GM12873 (cell line): ENCODE data around the gene BNC2.

Experiments used
- TF ChIP-seq, protein P1 (sequence below): IDR thresholded peaks from 2 replicates; pipeline ENCODE4 v1.5.1; 2012; ENCODE audit warnings: low read depth, mild to moderate bottlenecking, moderate library complexity, low read length, control low read depth; ENCODE audit not compliant: insufficient read depth; ENCODE audit errors: missing control alignments

Gene BNC2

DNA sequence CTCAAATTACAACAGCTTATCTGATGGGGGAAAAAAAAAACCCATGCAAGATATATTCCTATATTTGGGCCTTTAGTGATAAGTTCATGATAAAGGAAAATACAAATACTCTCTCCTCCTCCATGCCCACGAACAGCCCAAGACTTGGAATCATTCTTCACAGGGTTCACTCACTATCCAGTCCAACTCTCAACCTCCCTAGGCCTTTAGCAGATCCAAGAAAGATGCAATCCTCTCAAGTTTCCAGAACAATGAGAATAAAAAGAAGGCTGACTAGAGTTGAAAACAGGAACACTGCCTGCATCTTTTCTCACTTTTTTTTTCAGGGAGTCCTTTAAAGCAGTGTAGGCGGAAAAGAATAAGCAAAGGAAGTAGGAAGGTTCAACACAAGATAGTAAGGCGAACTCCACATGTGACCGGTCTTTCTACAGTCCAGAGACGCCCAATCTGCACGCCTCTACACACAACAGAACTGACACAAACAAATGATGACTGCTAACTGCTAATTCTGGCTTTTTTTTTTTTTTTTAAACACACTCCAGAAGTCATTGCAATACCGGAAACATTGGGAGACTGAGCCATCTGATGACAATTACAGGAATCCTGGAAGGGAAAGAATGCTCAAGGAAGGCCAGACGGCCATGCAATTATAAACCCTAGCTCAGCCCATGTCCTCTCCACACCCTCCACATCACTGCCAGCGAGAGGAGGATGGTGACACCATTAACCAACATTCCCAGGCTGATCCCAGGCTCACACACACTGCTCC lies 75.4 kb downstream of the BNC2 start:
- TF ChIP-seq, protein P1, sequence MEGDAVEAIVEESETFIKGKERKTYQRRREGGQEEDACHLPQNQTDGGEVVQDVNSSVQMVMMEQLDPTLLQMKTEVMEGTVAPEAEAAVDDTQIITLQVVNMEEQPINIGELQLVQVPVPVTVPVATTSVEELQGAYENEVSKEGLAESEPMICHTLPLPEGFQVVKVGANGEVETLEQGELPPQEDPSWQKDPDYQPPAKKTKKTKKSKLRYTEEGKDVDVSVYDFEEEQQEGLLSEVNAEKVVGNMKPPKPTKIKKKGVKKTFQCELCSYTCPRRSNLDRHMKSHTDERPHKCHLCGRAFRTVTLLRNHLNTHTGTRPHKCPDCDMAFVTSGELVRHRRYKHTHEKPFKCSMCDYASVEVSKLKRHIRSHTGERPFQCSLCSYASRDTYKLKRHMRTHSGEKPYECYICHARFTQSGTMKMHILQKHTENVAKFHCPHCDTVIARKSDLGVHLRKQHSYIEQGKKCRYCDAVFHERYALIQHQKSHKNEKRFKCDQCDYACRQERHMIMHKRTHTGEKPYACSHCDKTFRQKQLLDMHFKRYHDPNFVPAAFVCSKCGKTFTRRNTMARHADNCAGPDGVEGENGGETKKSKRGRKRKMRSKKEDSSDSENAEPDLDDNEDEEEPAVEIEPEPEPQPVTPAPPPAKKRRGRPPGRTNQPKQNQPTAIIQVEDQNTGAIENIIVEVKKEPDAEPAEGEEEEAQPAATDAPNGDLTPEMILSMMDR: no peak

DNA sequence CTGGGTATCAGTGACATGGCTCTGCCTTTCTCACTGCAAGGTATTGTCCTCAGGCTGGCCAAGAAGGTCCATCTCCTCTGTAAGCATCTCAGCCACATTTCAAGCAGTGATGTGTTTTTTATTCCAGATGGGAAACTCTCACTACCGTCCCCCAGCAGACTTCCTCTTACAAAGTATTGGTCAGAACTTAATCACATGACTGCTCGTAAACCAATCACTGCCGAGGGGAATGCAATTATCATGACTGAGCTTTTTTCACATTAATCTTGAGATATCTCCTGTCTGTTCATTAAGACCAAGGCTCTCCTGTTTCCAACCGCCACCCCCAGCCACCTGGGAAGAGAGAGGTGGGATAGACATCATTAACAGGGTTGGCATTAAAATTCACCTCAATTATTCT lies 76.4 kb downstream of the BNC2 start:
- TF ChIP-seq, protein P1: no peak

DNA sequence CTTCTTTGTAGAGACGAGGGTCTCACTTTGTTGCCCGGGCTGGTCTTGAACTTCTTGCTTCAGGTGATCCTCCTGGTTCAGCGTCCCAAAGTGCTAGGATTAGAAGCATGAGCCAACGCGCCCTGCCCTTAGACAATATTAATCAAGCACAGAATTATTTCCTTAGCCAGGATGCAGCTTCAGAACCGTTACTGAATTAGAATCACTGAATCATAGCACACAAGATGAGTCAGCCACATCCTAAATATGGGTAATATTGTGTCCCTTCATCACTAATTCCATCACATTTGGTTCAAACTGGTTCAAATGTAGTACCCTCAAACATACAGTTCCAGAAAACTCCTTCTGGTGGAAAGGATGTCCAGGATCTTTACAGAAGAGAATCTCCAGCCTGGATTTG lies 82.7 kb downstream of the BNC2 start:
- TF ChIP-seq, protein P1: no peak

DNA sequence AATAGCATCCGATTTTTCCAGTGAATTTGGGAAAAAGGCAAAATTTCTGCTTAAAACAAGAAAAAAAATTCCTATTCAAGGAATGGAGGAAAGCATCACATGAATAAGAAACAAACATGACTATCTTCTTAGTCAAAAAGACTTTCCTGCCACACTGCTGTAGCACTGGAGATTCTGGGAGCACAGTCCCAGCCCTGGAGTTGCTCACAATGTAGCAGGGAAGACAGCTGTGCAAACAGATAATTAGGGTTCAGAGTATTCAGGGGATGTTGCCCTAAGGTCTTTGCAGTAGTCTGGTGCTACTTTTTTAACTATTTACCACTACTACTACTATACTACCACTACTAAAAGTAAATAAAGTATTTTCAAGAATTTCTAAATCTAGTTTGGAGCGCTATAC lies 86.5 kb downstream of the BNC2 start:
- TF ChIP-seq, protein P1: no peak

DNA sequence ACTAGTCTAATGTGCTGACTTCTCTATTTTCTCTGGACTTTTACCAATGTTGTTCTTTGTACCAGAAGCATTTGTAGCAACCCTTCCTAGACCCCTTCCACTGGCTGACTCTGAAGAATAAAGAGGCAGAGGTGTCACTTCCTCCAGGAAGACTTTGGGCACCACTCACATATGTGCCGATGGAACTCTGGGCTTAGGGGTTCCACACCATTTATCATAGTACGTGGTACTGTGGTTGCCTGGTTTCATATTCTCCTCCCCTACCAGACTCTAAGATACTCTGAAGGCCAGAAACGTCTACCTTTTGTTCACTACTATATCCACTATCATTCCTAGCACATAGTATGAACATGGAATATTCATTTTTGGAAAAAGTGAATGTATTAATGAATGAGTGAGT lies 88.0 kb downstream of the BNC2 start:
- TF ChIP-seq, protein P1: no peak

DNA sequence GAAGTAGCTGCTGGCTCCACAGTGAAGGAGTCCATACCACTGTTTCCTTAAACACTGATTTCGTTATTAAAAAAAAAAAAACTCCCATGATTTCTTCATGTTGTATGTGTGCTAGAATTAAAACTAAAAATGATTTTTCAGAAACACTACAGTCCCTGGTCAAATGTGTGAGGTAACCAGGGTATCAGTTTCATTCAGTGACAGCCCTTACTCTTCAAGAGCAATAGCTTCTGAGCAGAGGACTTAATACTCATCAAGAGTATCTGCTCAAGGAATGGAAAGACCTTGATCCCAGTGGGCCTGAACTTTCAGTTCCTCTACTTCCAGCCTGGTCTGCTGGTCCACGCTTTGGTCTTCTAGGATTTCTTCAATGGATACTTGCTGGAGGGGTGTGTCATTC lies 95.1 kb downstream of the BNC2 start:
- TF ChIP-seq, protein P1: no peak

DNA sequence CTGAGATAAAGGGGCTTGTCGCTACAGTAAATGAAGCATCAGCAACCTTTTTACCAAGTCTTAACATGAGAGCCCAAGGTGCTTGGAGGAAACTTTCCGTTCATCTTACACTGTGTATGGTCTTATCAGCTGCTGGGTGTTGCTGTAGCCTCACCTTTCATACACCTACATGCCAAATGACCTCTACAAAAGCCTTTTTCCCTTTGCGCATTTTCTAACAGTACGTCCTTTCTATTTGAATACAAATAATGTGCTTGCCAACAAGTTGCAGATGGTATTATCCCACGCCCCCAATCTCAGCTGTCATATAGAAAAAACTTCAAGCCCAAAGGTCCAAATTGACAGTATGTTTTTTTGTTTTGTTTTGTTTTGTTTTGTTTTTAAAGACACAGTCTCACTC lies 96.9 kb downstream of the BNC2 start:
- TF ChIP-seq, protein P1: no peak
